Fibroblast of skin of left biceps (primary cell): ENCODE results near the gene RNF121.
A peak's percentile ranks its signal among the peaks of the same experiment; 100 is the strongest.

ENCODE experiments used
- DNase-seq, 2 experiments: peaks; one replicate each; pipeline ENCODE4 v3.0.0-alpha.2; 2013; ENCODE audit warnings: low read depth in 2 of 2

Gene RNF121

GRCh38 chr11:71988050-71988449 is 59.2 kb downstream of the RNF121 start:
- peak; percentile 73 to 80 for DNase-seq

- no peak for DNase-seq
Measured at GRCh38 chr11:71990701-71991100, 61.9 kb downstream of the RNF121 start.

DNA sequence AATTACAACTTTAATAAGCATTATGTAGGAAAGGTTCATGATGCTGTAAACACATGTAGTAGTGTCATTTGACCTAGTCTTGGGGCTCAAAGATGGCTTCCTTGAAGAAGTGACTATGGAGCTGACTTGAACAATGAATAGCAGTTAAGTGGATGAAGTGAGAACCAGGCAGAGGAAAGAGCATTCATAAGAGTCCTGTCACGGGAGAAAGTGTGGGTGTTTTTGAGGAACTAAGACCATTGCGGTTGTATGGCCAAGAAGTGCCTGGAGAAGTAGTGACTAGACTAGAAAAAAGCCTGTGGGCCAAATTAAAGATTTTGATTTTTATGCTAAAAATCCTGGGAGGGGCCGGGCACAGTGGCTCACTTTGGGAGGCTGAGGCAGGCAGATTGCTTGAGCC is 62.6 kb downstream of the RNF121 start:
- DNase-seq = no peak

DNA sequence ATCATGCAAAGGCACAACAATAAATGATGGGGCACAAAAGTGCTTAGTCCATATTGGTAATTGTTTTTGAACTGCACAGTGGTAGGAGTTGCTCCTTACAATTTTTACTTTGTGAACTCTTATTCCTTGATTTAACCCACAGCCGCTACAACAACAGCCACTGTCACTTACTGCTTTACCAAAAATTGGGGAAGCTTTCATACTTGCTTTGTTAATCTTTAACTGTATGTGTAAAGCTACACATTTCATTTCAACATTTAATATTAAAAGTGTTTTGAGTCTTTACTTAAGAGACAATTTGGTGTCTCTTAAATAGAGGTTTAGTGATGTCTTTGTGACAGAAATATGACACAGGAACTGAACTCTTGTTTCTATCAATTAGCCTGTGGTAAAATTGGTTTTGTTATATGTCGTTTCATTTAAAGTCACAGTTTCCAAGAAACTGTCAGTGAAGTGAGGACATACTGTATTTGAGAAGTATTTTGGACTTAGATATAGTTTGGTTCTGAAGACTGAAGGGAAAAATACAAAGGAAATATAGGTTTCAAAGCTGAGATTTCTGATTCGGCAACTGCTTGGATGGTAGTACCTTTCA is 63.4 kb downstream of the RNF121 start:
- no peak for DNase-seq

GRCh38 chr11:71994786-71995185 is 65.9 kb downstream of the RNF121 start:
- DNase-seq = no peak

DNA sequence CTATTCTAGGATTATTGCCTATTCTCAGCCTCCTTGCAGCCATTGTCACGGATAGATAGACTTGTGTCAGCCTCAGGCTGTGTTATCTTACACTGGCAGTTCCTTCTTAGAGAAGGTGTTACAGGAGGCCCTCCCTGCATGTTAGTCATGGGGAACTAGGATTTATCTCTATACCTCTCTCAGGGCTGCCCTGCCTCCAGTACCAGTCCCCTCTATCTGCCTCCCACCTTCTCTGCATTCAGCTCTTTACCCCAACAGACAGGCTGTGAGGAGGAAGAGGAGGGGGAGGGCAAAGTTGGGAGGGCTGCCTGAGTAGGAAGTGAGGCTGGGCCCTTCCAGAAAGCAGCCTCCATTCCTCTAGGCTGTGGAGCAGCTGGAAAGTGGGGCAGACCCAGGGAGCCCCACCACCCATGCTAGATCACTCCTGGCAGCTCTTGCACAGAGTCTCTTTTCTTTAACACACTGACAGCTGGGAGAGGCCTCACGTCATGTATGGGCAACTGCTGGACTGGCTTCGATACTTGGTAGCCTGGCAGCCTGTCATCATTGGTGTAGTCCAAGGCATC is 67.0 kb downstream of the RNF121 start:
- DNase-seq = no peak

DNA sequence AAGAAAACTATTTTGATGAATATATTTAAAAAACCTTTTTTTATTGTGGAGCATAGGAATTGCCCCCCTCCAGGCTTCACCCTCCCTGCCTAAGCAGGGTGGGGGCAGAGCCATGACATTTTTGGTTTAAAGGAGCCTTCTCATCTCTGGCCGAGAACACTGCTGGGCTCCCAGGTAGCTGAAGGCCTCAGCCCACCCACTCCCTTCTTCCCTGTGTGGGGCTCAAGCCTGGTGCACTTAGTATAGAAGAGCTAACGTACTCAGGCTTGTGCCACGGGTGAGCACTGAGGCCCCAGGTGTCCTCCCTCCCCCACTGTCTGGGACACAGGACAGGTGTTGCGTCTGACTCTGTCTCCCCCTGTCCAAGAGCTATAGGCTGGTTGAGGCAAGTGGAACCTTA is 67.7 kb downstream of the RNF121 start:
- no peak for DNase-seq

GRCh38 chr11:71996946-71997345 is 68.1 kb downstream of the RNF121 start:
- no peak for DNase-seq

DNA sequence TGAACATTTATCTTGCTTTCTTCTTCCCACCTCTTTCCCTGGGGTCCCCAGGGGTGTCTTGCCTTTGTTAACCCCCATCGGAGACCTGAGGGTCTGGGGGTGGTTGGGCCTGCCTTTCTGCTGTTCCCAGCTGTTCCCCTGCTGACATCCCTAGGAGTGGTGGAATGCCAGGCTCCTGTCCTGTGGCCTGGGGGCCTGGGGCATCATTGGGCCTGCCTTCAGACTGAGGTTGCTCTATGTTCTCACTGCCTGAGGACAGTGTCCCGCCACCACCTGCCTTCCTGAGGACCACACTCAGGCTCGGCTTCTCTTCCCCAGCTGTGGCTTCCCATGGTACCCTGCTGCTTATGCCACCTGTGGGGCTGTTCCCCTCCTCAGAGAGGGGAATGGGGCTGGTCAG is 68.7 kb downstream of the RNF121 start:
- DNase-seq = no peak

DNA sequence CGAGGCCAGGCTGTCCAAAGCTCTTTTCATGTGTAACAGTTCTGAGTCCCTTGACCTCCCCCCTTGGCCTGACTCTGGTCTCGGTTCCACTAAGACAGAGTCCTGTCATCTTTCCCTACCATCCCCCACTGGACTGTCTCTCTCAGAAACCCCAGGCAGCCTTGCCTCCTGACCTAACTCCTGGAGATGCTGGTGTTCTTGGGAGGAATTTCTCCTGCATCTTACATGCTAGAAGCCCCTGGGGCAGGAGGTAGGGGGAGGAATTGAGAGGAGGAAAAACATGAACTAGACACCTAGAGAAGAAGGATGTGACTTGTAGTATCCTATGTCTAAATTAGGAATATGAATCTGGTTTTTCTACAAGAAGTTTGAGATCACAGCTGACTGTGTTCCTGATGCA is 69.2 kb downstream of the RNF121 start:
- DNase-seq = no peak

GRCh38 chr11:71998649-71999310 is 69.9 kb downstream of the RNF121 start, which contains the start of gene IL18BP:
Gene IL18BP (plus strand): TSS chr11:71998909. CDS start chr11:71999985, 1,076 bp downstream.
- DNase-seq = no peak

- no peak for DNase-seq
Measured at GRCh38 chr11:71999362-71999761, 70.5 kb downstream of the RNF121 start.

GRCh38 chr11:71999798-72000197 is 71.0 kb downstream of the RNF121 start:
- no peak for DNase-seq

GRCh38 chr11:72000202-72000867 is 71.5 kb downstream of the RNF121 start:
- DNase-seq = no peak

- no peak for DNase-seq
Measured at GRCh38 chr11:72001285-72001684, 72.4 kb downstream of the RNF121 start.

GRCh38 chr11:72001834-72002591 is 73.2 kb downstream of the RNF121 start:
- DNase-seq = no peak

DNA sequence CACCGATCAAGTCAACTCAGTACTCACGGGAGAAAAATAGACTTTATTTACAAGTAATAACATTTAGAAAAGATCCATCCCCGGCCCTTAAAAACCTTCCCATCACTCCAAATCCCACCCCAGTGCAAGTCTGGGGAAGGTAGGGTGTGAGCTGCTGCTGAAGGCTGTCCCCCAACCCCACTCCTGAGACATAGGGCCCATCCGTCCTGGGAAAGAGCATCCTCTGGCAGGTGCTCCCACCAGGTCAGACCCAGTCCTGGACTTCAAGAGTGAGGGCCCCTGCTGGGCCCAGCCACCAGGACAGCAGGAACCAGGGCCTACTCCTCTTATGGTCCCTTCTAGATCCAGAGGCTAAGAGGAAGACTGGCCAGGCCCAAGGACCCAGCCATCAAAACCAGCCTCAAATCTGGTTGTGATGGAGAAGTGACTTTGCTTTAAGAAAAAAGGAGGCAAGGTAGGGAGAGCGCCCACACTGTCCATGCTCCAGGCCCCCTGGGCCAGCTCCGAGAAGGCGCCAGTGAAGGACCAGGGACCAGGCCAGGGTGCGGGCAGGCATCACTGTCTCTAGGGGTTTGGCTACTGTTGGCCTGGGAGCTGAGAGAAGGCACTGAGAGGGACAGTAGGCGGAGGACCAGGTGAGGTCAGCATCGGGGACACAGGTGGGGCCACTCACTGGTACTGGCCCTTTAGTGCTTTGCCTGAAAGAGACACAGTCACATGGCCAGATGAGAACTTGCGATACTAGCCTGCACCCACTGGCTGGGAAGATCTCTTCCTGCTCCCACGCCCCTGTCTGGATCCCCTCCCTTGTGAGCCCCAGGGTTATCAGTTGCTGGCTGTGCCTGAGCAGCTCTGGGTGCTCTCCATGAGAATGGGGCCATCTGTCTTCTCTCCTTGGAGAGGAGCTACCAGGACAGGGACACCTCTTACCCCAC is 74.3 kb downstream of the RNF121 start:
- no peak for DNase-seq

- no peak for DNase-seq
Measured at GRCh38 chr11:72003776-72004171, 74.9 kb downstream of the RNF121 start.

GRCh38 chr11:72004515-72005346 is 75.9 kb downstream of the RNF121 start:
- no peak for DNase-seq
